ENCODE measurements around the gene VILL. TPM values are rescaled to one million over a fixed set of nuclear protein-coding genes. Genes with fewer than 3 reads are reported as not detected.

VILL gene
- total RNA-seq, 4 donors from 2014 or later = 5.5 to 13.0 (median 9.5) TPM

- no peak overlapping the region for H3K27ac ChIP-seq
- intact Hi-C loops (cut with DNase I) = no loop called here
- 84 to 97% methylated on average over 9 of the region's 9 CpGs for WGBS, 2 donors
- no peak overlapping the region for H3K4me3 ChIP-seq (replicated peaks in 1 of 3)
- TF ChIP-seq POLR2A (IDR thresholded peaks at IDR 0.05) = no peak
- TF ChIP-seq CTCF (IDR thresholded peaks at IDR 0.05) = no peak
- H3K4me1 ChIP-seq = peaks cover 5 to 13% of the 10 kb centered on the region in 2 donors
- no peaks in the 10 kb centered on the region for H3K27me3 ChIP-seq
- no peaks in the 10 kb centered on the region for H3K36me3 ChIP-seq
- no peak for DNase-seq
- no peaks in the 10 kb centered on the region for H3K9me3 ChIP-seq
Measured at GRCh38 chr3:37992271-37993066, 1.9 kb downstream of the VILL start.

GRCh38 chr3:37993067-37993455 is 2.5 kb downstream of the VILL start:
- Histone ChIP-seq H3K4me1 (peaks cover 5 to 17% of the 10 kb centered on the region in 2 donors), H3K9me3 (no peaks in the 10 kb centered on the region), H3K27me3 (no peaks in the 10 kb centered on the region), H3K27ac (peak overlapping the region in 1 of 3 donors; percentile 76), H3K4me3 (replicated peaks in 1 of 3) (no peak overlapping the region), H3K36me3 (no peaks in the 10 kb centered on the region)
- WGBS, 2 donors = 84 to 89% methylated on average over 8 of the region's 8 CpGs
- no peak for TF ChIP-seq POLR2A (IDR thresholded peaks at IDR 0.05)
- TF ChIP-seq CTCF (IDR thresholded peaks at IDR 0.05) = no peak
- intact Hi-C loops (cut with DNase I) = no loop called here
- no peak for DNase-seq

GRCh38 chr3:37993460-37993819 is 2.9 kb downstream of the VILL start:
- 71 to 72% methylated on average over 4 to 6 of the region's 6 CpGs for WGBS, 2 donors
- H3K4me1 ChIP-seq = peaks cover 9 to 20% of the 10 kb centered on the region in 2 donors
- TF ChIP-seq CTCF (IDR thresholded peaks at IDR 0.05) = no peak
- TF ChIP-seq POLR2A (IDR thresholded peaks at IDR 0.05) = no peak
- peak overlapping the region in 2 of 3 donors; percentile 49 to 76 for H3K4me3 ChIP-seq (replicated peaks in 1 of 3)
- peak overlapping the region in 2 of 3 donors; percentile 60 to 76 for H3K27ac ChIP-seq
- H3K36me3 ChIP-seq = no peaks in the 10 kb centered on the region
- no peaks in the 10 kb centered on the region for H3K9me3 ChIP-seq
- intact Hi-C loops (cut with DNase I) = no loop called here
- H3K27me3 ChIP-seq = no peaks in the 10 kb centered on the region
- no peak for DNase-seq

- Histone ChIP-seq H3K27ac (peak overlapping the region in 2 of 3 donors; percentile 60 to 76), H3K27me3 (no peaks in the 10 kb centered on the region), H3K36me3 (no peaks in the 10 kb centered on the region), H3K4me3 (replicated peaks in 1 of 3) (peak overlapping the region; percentile 49 to 76 (median 73)), H3K4me1 (peaks cover 10 to 23% of the 10 kb centered on the region in 2 donors), H3K9me3 (no peaks in the 10 kb centered on the region)
- intact Hi-C loops (cut with DNase I) = no loop called here
- peak; percentile 75 to 77 for DNase-seq
- WGBS, 2 donors = 2 to 9% methylated on average over 24 to 41 of the region's 49 CpGs
- TF ChIP-seq POLR2A (IDR thresholded peaks at IDR 0.05) = peak in 1 of 2 donors; percentile 46
- TF ChIP-seq CTCF (IDR thresholded peaks at IDR 0.05) = peak in 1 of 6 experiments; percentile 7
Measured at GRCh38 chr3:37993820-37994638, 3.4 kb downstream of the VILL start.

- Histone ChIP-seq H3K27ac (peak overlapping the region in 1 of 3 donors; percentile 76), H3K9me3 (no peaks in the 10 kb centered on the region), H3K36me3 (no peaks in the 10 kb centered on the region), H3K4me3 (replicated peaks in 1 of 3) (peak overlapping the region in 1 of 3 donors; percentile 49), H3K4me1 (peaks cover 10 to 23% of the 10 kb centered on the region in 2 donors), H3K27me3 (no peaks in the 10 kb centered on the region)
- intact Hi-C loops (cut with DNase I) = no loop called here
- no peak for TF ChIP-seq POLR2A (IDR thresholded peaks at IDR 0.05)
- no peak for TF ChIP-seq CTCF (IDR thresholded peaks at IDR 0.05)
- WGBS, 2 donors = 41 to 53% methylated on average over 2 of the region's 2 CpGs
- DNase-seq = no peak
Measured at GRCh38 chr3:37994639-37994972, 4.0 kb downstream of the VILL start.
